RPMI8226 (cell line): ENCODE results near the gene CFAP74.

ENCODE experiments used
- DNase-seq: peaks from one replicate; pipeline ENCODE4 v3.0.0-alpha.2; 2015

Gene CFAP74

DNA sequence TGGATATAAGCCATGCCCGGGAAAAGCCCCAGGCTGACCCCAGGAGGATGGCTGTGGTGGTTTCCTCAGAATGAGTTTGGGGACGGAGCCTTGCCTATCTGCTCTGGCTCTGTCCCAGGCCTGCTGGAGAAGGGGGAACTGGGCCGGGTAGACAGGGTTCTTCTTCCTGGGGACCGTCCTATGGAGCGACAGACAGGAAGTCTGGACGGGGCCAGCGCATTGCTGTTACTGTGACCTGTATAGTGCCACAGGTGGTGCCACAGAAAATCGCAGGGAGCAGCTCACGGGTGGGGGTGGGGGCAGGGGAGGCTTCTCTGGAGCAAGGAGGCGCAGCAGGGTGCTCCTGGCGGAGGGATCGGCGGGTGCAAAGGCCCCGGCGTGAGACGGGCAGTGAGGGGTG, 36.4 kb downstream of the CFAP74 start:
- no peak for DNase-seq

GRCh38 chr1:1966071-1966740, 37.4 kb downstream of the CFAP74 start:
- peak; percentile 48 for DNase-seq

GRCh38 chr1:1965546-1965945, 38.0 kb downstream of the CFAP74 start:
- no peak for DNase-seq

- DNase-seq = no peak
Measured at GRCh38 chr1:1964811-1965210, 38.8 kb downstream of the CFAP74 start.

- DNase-seq = no peak
Measured at GRCh38 chr1:1963570-1963969, 40.0 kb downstream of the CFAP74 start.

- DNase-seq = no peak
Measured at GRCh38 chr1:1962752-1963151, 40.8 kb downstream of the CFAP74 start.

DNA sequence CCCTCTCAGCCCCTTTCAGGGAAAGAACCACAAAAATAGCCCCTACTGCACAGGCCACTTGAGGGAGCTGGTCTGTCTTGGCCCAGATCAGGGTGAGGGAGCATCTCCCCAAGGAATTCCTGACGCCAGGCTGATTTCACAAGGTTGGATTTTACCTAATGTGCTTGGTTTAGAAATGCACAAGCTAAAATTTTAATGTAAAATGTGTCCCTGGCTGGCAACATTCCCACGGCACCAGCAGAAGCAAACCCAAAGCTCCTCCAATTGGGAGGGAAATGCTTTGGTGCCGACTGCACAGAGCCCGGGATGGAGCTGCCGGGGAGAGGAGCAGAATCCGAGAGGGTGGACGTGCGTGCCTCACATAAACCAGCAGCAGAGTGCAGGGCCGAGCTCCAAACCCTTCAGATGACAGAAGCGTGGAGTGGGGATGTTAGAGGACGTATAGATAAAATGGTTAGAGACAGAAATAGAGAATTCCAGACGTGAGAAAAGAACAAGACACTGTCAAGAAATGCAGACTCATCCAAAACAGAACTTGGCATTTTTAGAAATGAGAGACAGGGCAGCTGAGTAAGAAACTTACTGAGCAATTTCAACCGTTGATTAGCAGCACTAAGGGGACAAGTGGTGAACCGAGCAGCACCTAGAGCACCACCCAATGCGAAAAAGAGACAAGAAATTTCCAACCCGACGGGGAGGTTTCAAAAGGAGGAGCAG, 42.9 kb downstream of the CFAP74 start:
- peak; percentile 36 for DNase-seq

DNA sequence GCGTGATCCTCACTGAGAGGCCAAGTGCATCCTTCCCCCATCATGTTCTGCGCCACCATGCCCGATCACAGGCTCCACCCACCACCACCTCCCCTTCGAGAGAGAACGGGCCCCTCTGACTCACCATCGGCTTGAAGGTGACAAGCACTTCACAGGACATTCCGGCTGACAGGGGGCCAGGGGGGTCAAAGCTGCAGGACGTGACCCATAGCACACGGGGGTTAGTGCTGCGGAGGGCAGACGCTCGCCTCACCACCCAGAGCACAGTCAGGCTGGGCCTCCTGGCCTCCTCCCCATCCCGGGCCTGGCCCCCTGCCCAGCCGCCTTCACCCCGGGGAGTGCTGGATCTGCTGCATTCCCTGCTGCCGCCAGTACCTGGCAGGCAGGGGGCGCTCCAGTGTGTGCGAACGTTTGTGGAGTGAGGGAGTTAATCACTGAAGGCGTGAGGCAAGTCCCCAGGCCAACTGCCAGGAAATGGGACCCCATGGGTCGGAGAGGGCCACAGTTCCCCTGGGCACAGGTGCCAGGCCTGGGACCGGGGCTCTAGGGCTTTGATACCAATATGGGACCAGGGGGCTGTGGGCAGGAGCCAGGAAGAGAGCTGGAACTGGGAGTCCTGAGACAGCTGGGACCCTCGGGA, 43.6 kb downstream of the CFAP74 start:
- peak; percentile 91 for DNase-seq

- no peak for DNase-seq
Measured at GRCh38 chr1:1959459-1959839, 44.1 kb downstream of the CFAP74 start.

DNA sequence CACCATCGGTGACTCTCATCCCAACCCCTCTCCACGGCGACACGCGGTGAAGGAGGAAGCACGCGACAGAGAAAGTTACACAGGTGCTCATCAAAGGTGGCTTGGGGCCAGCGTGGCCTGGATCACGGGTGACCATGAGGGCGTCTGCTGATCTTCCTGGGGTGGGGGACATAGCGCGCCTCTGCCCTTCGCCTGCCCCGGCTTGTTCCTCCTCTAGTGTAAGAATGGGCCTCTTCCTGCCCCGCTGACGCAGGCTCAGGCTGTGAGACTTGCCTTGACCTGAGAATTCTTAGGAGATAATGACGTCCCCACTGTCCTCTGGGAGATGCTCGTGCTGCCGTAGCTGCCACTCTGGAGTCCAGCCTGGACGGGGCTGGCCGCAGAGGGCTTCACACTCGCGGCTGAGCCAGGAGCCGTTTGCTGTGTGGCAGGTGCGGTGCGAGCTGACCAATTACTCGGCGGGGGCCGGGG, 45.5 kb downstream of the CFAP74 start:
- no peak for DNase-seq

DNA sequence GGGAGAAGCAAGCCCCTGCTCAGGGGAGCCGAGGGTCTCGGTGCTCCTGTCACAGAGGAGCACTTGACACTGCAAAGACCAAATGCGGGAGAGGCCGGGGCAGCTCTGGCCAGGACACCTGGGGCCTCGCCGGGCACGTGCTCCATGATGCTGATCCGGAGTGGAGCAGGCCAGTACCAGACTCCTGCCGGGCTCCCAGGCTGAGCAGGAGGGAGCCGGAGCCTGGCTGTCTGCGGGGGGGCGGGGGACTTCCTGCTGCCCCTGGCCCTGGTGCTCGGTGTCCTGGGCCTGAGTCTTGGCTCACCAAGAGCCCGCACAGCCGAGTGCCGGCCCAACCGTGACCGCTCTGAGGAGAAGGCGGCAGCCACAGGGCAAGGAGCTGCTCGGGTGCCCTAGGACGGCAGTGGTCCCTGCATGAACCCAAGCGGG, 46.0 kb downstream of the CFAP74 start:
- DNase-seq = no peak

GRCh38 chr1:1956586-1957532, 46.7 kb downstream of the CFAP74 start:
- DNase-seq = no peak

GRCh38 chr1:1956101-1956500, 47.5 kb downstream of the CFAP74 start:
- no peak for DNase-seq

DNA sequence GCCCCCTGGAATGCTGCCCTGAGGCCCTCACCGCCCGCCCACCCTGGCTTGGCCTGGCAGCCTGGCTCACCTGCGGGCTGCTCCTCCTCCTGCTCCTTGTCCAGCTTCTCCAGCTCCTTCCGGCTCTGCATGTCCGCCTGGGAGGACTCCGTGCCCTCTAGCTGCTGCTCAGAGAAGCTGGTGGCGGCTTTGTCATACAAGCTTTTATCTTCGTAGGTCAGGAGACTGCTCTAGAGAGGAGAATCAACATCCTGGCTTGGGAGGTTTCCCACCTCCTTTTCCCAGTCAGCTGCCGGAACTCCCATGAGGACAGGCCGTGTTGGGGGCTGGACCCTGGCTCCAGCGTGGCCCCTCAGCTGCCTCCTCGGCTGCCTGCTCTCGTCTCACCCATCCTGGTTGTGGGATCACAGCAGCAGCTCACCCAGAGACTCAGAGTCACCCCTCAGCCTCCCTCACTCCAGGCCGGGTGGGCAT, 47.9 kb downstream of the CFAP74 start:
- DNase-seq = no peak

DNA sequence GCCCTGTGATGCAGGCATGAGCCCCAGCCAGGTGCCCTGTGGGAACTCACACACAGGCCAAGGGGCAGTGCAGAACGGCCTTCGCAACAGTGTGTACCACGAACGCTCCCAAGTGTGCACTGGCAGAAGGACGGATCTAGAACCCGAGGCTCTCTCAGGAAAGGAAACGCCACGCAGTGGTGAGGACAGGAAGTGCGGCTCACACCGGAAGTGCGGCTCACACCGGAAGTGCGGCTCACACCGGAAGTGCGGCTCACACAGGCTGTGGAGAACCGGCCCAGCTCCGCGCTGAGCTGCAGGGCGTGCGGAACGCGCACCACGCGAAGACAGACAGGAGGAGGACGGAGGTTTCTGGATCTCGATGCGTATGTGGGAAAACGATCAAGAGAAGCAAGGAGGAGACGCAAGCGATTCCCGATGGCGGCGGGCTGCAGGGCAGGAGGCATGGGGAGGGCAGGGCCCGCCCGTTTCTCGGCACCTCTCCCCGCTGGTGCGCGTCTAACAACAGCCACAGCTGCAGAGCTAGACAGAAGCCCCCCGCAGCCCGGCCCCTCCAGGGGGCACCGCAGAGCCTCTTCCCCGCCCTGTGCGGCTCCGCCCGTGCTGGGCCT, 48.6 kb downstream of the CFAP74 start:
- DNase-seq = no peak

- DNase-seq = no peak
Measured at GRCh38 chr1:1954015-1954414, 49.6 kb downstream of the CFAP74 start.

GRCh38 chr1:1950940-1951339, 52.6 kb downstream of the CFAP74 start:
- no peak for DNase-seq

DNA sequence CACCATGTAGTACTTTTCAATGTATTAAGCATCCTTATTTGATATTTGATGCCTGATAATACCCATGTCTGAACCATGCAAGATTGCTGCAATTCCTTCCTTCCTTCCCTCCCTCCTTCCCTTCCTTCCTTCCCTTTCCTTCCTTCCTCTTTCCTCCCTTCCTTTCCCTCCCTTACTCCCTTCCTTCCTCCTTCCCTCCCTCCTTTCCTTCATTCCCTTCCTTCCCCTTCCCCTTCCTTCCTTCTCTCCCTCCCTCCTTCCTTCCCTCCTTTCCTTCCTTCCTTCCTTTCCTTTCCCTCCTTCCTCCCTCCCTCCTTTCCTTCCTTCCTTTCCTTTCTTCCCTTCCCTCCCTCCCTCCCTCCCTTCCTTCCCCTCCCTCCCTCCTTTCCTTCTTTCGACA, 54.8 kb downstream of the CFAP74 start:
- DNase-seq = no peak

DNA sequence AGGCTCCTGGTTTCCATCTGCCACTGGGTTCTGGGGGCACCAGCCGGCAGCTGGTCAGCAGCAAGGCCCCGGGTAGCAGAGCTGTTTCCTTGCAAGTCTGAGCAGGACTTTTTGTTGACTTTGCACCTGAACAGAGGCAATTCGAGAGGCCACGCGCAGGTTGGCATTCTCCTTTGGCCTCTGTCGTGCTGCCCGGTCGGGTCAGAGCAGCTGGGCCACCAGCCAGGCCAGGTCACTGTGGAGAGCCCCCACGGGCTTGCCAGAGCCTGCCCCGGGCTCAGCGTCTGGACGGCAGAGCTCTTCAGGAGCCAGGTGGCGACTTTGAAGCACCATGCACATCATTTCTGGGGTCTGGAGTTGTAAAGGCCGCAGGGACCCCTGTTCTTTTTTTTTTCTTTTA, 56.1 kb downstream of the CFAP74 start:
- DNase-seq = no peak

DNA sequence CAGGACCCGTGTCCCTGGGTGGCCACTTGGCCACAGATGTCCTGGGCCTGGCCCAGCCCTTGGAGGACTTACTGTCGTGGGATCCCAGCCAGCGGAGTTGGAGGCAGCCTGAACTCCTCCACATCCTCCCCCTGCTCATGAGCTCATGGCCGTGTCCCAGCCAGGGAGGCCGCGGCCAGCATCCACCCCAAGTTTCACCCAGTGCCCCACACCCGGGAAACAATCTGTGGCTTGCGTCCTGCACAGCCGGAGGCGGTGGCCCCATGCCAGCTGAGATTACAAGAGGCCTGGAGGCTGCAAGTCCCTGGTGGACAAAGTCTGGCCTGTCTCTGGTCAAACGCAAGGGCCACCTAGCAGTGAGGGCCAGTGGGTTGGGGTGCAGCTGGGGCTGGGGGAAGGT, 57.0 kb downstream of the CFAP74 start:
- no peak for DNase-seq

- no peak for DNase-seq
Measured at GRCh38 chr1:1945782-1946393, 57.7 kb downstream of the CFAP74 start.
